Measurements from ENCODE around the gene SKAP1.

- no peak for TF ChIP-seq CTCF (conservative IDR thresholded peaks at IDR 0.05 in 1 of 2, IDR thresholded peaks at IDR 0.05 in 1 of 2; ENCODE audit: low read depth in 1 of 2, low read length in 2 of 2)
- TF ChIP-seq EZH2 (IDR thresholded peaks at IDR 0.05; ENCODE audit: low read length, missing control alignments), result no peak
These were observed 121.4 kb downstream of the SKAP1 start for GRCh38 chr17:48308581-48308980.
